Right lobe of liver (tissue), 6 donors: ENCODE results near the gene TMPRSS5. TPM values are rescaled to one million over a fixed set of nuclear protein-coding genes. Genes with fewer than 3 reads are reported as not detected.
A peak's percentile ranks its signal among the peaks of the same experiment; 100 is the strongest.

ENCODE experiments used
- ATAC-seq, 4 donors: fragments of 200-7000 bp; cut with Tn5 transposase; one replicate each; pipeline ENCODE4 v1.9.1; 2020; ENCODE audit warnings: mild to moderate bottlenecking in 4 of 4, moderate library complexity in 4 of 4
- DNase-seq, 3 donors: peaks; one replicate each; pipeline ENCODE4 v3.0.0-alpha.2; 2020
- H3K27ac ChIP-seq, 3 donors: fragments of 200-600 bp; one replicate each; pipeline ENCODE4 v1.8.0; 2022
- H3K27me3 ChIP-seq, 2 donors: fragments of 200-600 bp; one replicate each; pipeline ENCODE4 v1.8.0; 2022
- H3K36me3 ChIP-seq, 4 donors: fragments of 200-600 bp; sonication (generic) in 1 of 4; one replicate each; pipeline versions ENCODE4 v1.5.1 to v1.8.0; 2017 to 2022; ENCODE audit warnings: control low read depth in 1 of 4
- H3K4me1 ChIP-seq, 4 donors: fragments of 200-600 bp; sonication (generic) in 1 of 4; one replicate each; pipeline versions ENCODE4 v1.5.1 to v1.8.0; 2017 to 2022; ENCODE audit warnings: control low read depth in 1 of 4
- H3K4me3 ChIP-seq, 3 donors: fragments of 200-600 bp; one replicate each; pipeline ENCODE4 v1.8.0; 2022
- H3K9me3 ChIP-seq, 4 donors: fragments of 200-600 bp; sonication (generic) in 1 of 4; one replicate each; pipeline versions ENCODE4 v1.5.1 to v1.8.0; 2017 to 2022; ENCODE audit warnings: control low read depth in 1 of 4
- POLR2A ChIP-seq: fragments of 450-650 bp; IDR thresholded peaks from one replicate; pipeline ENCODE4 v1.6.1; 2017; ENCODE audit warnings: antibody characterized with exemption, mild to moderate bottlenecking
- WGBS: methylation state at CpG from one replicate; pipeline ENCODE4 v1.1.6; 2018; ENCODE audit warnings: low coverage, low lambda C conversion rate; ENCODE audit not compliant: insufficient coverage; ENCODE audit errors: missing lambda C conversion rate; 5-methylcytosine and 5-hydroxymethylcytosine counted together
- intact Hi-C, 2 donors: fragments of 100-400 bp; cut with DNase I; formaldehyde crosslinking; loops; one replicate each; pipeline versions ENCODE4 v1.11.2 to v1.14.1; 2022
- total RNA-seq, 6 experiments: library from RNA; depleted of rRNA in 2 of 6; stranded (reverse); fragments of >200 nt in 2 of 6; fragmentation: NEBNext Ultra II Directional in 3 of 6; extraction: Animal tissue kit (Norgen Biotek cat#: 25700) in 3 of 6; gene quantifications; one replicate each; pipeline versions ENCODE4 v1.1.0 to v1.2.4, GENCODE V29; 2016 to 2023
- TF ChIP-seq, protein P1 (sequence below), 4 donors: fragments of 200-600 bp in 3 of 4; fragments of 450-650 bp in 1 of 4; IDR thresholded peaks; one replicate each; pipeline versions ENCODE4 v1.5.1 to v1.8.0; 2016 to 2022; ENCODE audit warnings: antibody characterized with exemption in 4 of 4, mild to moderate bottlenecking in 2 of 4
- donor health status: DM: no; HTN: yes; CAD: no.
- donor health status: DM: no; HTN: no; CAD: no.
- donor health status: DM: no; HTN: no; CAD: no.
- donor health status: DM: no; HTN: yes; CAD: no.
- donor health status: DM: no; HTN: yes; CAD: no.

TMPRSS5 gene
- total RNA-seq, 6 experiments from 2014 or later: 0.12 to 0.75 (median 0.43) TPM; not detected in 2

- H3K4me3 ChIP-seq: no peak overlapping the region
- no peak for TF ChIP-seq POLR2A
- TF ChIP-seq, protein P1, sequence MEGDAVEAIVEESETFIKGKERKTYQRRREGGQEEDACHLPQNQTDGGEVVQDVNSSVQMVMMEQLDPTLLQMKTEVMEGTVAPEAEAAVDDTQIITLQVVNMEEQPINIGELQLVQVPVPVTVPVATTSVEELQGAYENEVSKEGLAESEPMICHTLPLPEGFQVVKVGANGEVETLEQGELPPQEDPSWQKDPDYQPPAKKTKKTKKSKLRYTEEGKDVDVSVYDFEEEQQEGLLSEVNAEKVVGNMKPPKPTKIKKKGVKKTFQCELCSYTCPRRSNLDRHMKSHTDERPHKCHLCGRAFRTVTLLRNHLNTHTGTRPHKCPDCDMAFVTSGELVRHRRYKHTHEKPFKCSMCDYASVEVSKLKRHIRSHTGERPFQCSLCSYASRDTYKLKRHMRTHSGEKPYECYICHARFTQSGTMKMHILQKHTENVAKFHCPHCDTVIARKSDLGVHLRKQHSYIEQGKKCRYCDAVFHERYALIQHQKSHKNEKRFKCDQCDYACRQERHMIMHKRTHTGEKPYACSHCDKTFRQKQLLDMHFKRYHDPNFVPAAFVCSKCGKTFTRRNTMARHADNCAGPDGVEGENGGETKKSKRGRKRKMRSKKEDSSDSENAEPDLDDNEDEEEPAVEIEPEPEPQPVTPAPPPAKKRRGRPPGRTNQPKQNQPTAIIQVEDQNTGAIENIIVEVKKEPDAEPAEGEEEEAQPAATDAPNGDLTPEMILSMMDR (IDR thresholded peaks at IDR 0.05): peak; percentile 27 to 53 (median 40)
- no peaks in the 10 kb centered on the region for H3K27me3 ChIP-seq
- no peak overlapping the region for H3K27ac ChIP-seq
- H3K4me1 ChIP-seq: no peaks in the 10 kb centered on the region
- no peak for DNase-seq
- peaks cover 0 to 26% (median 3%) of the 10 kb centered on the region in 4 donors for H3K36me3 ChIP-seq
- intact Hi-C loops: no loop called here
- H3K9me3 ChIP-seq: no peaks in the 10 kb centered on the region
- peak; percentile 50 to 71 (median 66) for ATAC-seq
- WGBS: 46% methylated on average over 4 of the region's 4 CpGs
These were observed 25.0 kb upstream of the TMPRSS5 start for GRCh38 chr11:113730887-113731726.

DNA sequence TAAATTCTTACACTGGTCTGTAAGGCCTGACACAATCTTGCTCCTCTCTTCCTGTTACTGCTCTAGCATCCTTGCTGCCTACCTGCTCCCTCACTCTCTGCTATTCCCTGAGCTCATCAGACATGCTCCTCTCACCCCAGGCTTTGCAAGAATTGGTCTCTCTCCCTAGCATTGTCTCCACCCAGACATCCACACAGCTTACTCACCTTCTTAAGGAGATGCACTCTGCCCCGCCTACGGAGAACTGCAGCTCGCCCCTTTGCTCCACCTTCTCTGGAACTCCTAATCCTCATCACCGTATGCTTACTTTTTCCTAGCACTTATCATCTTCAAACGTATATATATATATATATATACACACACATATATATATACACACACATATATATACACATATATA lies 23.3 kb upstream of the TMPRSS5 start:
- no peaks in the 10 kb centered on the region for H3K27me3 ChIP-seq
- WGBS: 62% methylated on average over 5 of the region's 5 CpGs
- no peak overlapping the region for H3K27ac ChIP-seq
- no peaks in the 10 kb centered on the region for H3K4me1 ChIP-seq
- H3K4me3 ChIP-seq: no peak overlapping the region
- TF ChIP-seq POLR2A: no peak
- TF ChIP-seq, protein P1 (IDR thresholded peaks at IDR 0.05): no peak
- ATAC-seq: no peak
- H3K9me3 ChIP-seq: no peaks in the 10 kb centered on the region
- intact Hi-C loops: no loop called here
- DNase-seq: no peak
- peaks cover 0 to 10% (median 2%) of the 10 kb centered on the region in 4 donors for H3K36me3 ChIP-seq

DNA sequence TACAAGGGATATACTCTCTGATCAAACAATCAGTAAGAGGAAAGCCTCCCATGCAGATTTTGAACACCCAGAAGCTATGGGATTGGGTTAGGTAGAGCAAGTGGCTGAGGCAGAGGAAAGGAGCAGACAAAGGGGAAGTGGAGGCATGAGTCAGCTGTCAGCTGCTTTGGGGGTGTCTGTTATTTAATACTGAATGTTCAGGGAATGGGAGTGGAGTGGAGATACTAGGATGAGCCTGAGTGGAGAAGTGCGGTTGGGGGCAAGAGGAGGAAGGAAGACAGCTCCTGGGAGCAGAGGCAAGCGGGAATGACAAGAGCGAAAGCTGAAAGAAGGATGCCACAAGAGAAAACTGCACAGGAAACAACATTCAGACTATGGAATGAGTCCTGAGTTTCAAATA lies 22.7 kb upstream of the TMPRSS5 start:
- DNase-seq (no peak), ATAC-seq (peak in 2 of 4 donors; percentile 7 to 28)
- H3K36me3 ChIP-seq: peaks cover 0 to 10% (median 0%) of the 10 kb centered on the region in 4 donors
- H3K9me3 ChIP-seq: no peaks in the 10 kb centered on the region
- no peak for TF ChIP-seq POLR2A
- TF ChIP-seq, protein P1 (IDR thresholded peaks at IDR 0.05): no peak
- H3K4me1 ChIP-seq: no peaks in the 10 kb centered on the region
- no peak overlapping the region for H3K4me3 ChIP-seq
- no peak overlapping the region for H3K27ac ChIP-seq
- intact Hi-C loops: no loop called here
- 75% methylated on average over 3 of the region's 3 CpGs for WGBS
- no peaks in the 10 kb centered on the region for H3K27me3 ChIP-seq

GRCh38 chr11:113725913-113726312 lies 19.8 kb upstream of the TMPRSS5 start:
- intact Hi-C loops: no loop called here
- 97% methylated on average over 3 of the region's 3 CpGs for WGBS
- ATAC-seq: no peak
- DNase-seq: no peak
- no peaks in the 10 kb centered on the region for H3K9me3 ChIP-seq
- H3K27me3 ChIP-seq: no peaks in the 10 kb centered on the region
- no peak overlapping the region for H3K4me3 ChIP-seq
- H3K4me1 ChIP-seq: no peaks in the 10 kb centered on the region
- H3K27ac ChIP-seq: no peak overlapping the region
- H3K36me3 ChIP-seq: no peaks in the 10 kb centered on the region
- no peak for TF ChIP-seq POLR2A
- TF ChIP-seq, protein P1 (IDR thresholded peaks at IDR 0.05): no peak
